GM23338 (cell line): ENCODE measurements around the gene GMPR. TPM values are rescaled to one million over a fixed set of nuclear protein-coding genes. Genes with fewer than 3 reads are reported as not detected.

Source experiments
- ATAC-seq: fragments of 200-7000 bp; cut with Tn5 transposase; 3 replicates; pipeline ENCODE4 v1.9.1; 2020
- DNase-seq: peaks from one replicate; pipeline ENCODE4 v3.0.0-alpha.2; 2015; ENCODE audit warnings: low spot score
- H2AFZ ChIP-seq: fragments of 200-600 bp; sonication (generic); 2 replicates; pipeline ENCODE4 v1.8.0; 2016; ENCODE audit warnings: antibody characterized with exemption, mild to moderate bottlenecking, moderate library complexity
- H3F3A ChIP-seq: fragments of 200-600 bp; sonication (generic); replicated peaks from 2 replicates; pipeline ENCODE4 v1.8.0; 2017; ENCODE audit warnings: antibody characterized with exemption, mixed run types, low read depth
- H3K27ac ChIP-seq: fragments of 200-600 bp; sonication (generic); 2 replicates; pipeline ENCODE4 v1.6.1; 2016; ENCODE audit warnings: low read depth
- H3K27me3 ChIP-seq: fragments of 200-600 bp; sonication (generic); 2 replicates; pipeline ENCODE4 v1.8.0; 2016; ENCODE audit warnings: mild to moderate bottlenecking, mixed run types, moderate library complexity; ENCODE audit not compliant: insufficient read depth
- H3K36me3 ChIP-seq: fragments of 200-600 bp; sonication (generic); 2 replicates; pipeline ENCODE4 v1.8.0; 2016; ENCODE audit warnings: mild to moderate bottlenecking; ENCODE audit not compliant: insufficient read depth
- H3K4me1 ChIP-seq: fragments of 200-600 bp; sonication (generic); 2 replicates; pipeline ENCODE4 v1.8.0; 2016; ENCODE audit warnings: mild to moderate bottlenecking, moderate library complexity; ENCODE audit not compliant: insufficient read depth
- H3K4me2 ChIP-seq: fragments of 200-600 bp; sonication (generic); 2 replicates; pipeline ENCODE4 v1.7.1; 2017; ENCODE audit warnings: mixed run types
- H3K4me3 ChIP-seq: fragments of 200-600 bp; sonication (generic); 2 replicates; pipeline ENCODE4 v1.6.1; 2016; ENCODE audit warnings: mixed run types
- H3K79me2 ChIP-seq: fragments of 200-600 bp; sonication (generic); replicated peaks from 2 replicates; pipeline ENCODE4 v1.8.0; 2017; ENCODE audit warnings: mild to moderate bottlenecking; ENCODE audit not compliant: insufficient read depth
- H3K9me2 ChIP-seq: fragments of 200-600 bp; sonication (generic); 2 replicates; pipeline ENCODE4 v1.8.0; 2017; ENCODE audit not compliant: insufficient read depth
- H4K20me1 ChIP-seq: fragments of 200-600 bp; sonication (generic); replicated peaks from 2 replicates; pipeline ENCODE4 v1.8.0; 2017; ENCODE audit warnings: mild to moderate bottlenecking; ENCODE audit not compliant: insufficient read depth
- H3K27ac Mint-ChIP-seq: 2 replicates; pipeline ENCODE4 v1.8.0; 2020; ENCODE audit warnings: inconsistent platforms, mild to moderate bottlenecking, moderate library complexity, mixed read lengths
- H3K27me3 Mint-ChIP-seq: 3 replicates; pipeline ENCODE4 v1.8.0; 2022; ENCODE audit warnings: low read depth, mild to moderate bottlenecking, moderate library complexity, mixed read lengths, inconsistent platforms; ENCODE audit not compliant: insufficient read depth, poor library complexity
- H3K36me3 Mint-ChIP-seq: 3 replicates; pipeline ENCODE4 v1.8.0; 2021; ENCODE audit warnings: low read depth, mild to moderate bottlenecking, inconsistent platforms, moderate library complexity, mixed read lengths
- H3K4me1 Mint-ChIP-seq: 3 replicates; pipeline ENCODE4 v1.8.0; 2020; ENCODE audit warnings: mild to moderate bottlenecking, inconsistent platforms, mixed read lengths
- H3K4me3 Mint-ChIP-seq: 3 replicates; pipeline ENCODE4 v1.8.0; 2021; ENCODE audit warnings: moderate library complexity, mild to moderate bottlenecking, inconsistent platforms, mixed read lengths
- H3K9me3 Mint-ChIP-seq: 3 replicates; pipeline ENCODE4 v1.8.0; 2020; ENCODE audit warnings: moderate library complexity, mild to moderate bottlenecking, inconsistent platforms, mixed read lengths
- CREB1 ChIP-seq: fragments of 250-450 bp; sonication (Bioruptor Pico); IDR thresholded peaks from 2 replicates; pipeline ENCODE4 v1.5.0; 2020; ENCODE audit warnings: low read depth, mild to moderate bottlenecking, moderate library complexity
- CTCF ChIP-seq, 2 experiments: fragments of 200-600 bp in 1 of 2; sonication (generic) in 1 of 2; conservative IDR thresholded peaks; 2 replicates each; pipeline versions ENCODE4 v1.5.1 to v1.6.1; 2016 to 2017; ENCODE audit warnings: antibody characterized with exemption in 2 of 2, low read depth in 2 of 2, mild to moderate bottlenecking in 2 of 2, moderate library complexity in 1 of 2
- EZH2phosphoT487 ChIP-seq: fragments of 200-600 bp; sonication (generic); IDR thresholded peaks from one replicate; pipeline ENCODE4 v1.8.1; 2018; ENCODE audit warnings: antibody characterized with exemption; ENCODE audit not compliant: unreplicated experiment
- JUNB ChIP-seq: IDR thresholded peaks from one replicate; pipeline ENCODE4 v1.6.1; 2016; ENCODE audit warnings: antibody characterized with exemption; ENCODE audit not compliant: unreplicated experiment
- NANOG ChIP-seq: IDR thresholded peaks from 2 replicates; pipeline ENCODE4 v1.6.1; 2016; ENCODE audit warnings: antibody characterized with exemption, borderline replicate concordance
- POLR2AphosphoS5 ChIP-seq: IDR thresholded peaks from 2 replicates; pipeline ENCODE4 v1.6.1; 2016; ENCODE audit warnings: antibody characterized with exemption, low read depth
- REST ChIP-seq: IDR thresholded peaks from one replicate; pipeline ENCODE4 v1.6.1; 2018; ENCODE audit warnings: antibody characterized with exemption; ENCODE audit not compliant: unreplicated experiment
- STAT1 ChIP-seq: IDR thresholded peaks from one replicate; pipeline ENCODE4 v1.6.1; 2016; ENCODE audit warnings: antibody characterized with exemption; ENCODE audit not compliant: unreplicated experiment
- ZNF114 ChIP-seq: fragments of 250-450 bp; sonication (Bioruptor Pico); IDR thresholded peaks from 2 replicates; pipeline ENCODE4 v1.5.0; 2020; ENCODE audit warnings: mild to moderate bottlenecking, moderate library complexity
- ZNF331 ChIP-seq: fragments of 250-450 bp; sonication (Bioruptor Pico); IDR thresholded peaks from 2 replicates; pipeline ENCODE4 v1.5.0; 2020; ENCODE audit warnings: low read depth, mild to moderate bottlenecking, moderate library complexity
- polyA plus RNA-seq: library from polyadenylated mRNA; unstranded; fragments of >200 nt; fragmentation: Nextera tagmentation; extraction: Ambion mirVana; gene quantifications from 2 replicates; pipeline ENCODE4 v1.2.1, GENCODE V29; 2016
- total RNA-seq: library from RNA; depleted of rRNA; stranded (reverse); fragments of >200 nt; shearing (Covaris generic); gene quantifications from 2 replicates; pipeline ENCODE4 v1.2.3, GENCODE V29; 2014

Gene GMPR
- total and polyA plus RNA-seq, 2 experiments from 2014 or later = 0.23 to 0.35 TPM

- no peak for DNase-seq
- no peak overlapping the region for H3K4me2 ChIP-seq
- no peak for ATAC-seq
- H2AFZ ChIP-seq = 0 out of 2 replicates have a peak overlapping the region, but pooled peaks have one; percentile 24
- no peaks in the 10 kb centered on the region; the same call in 1 of the 2 replicates for H3K4me1 ChIP-seq
- no peaks in the 10 kb centered on the region for H3F3A ChIP-seq
- no peaks in the 10 kb centered on the region for H4K20me1 ChIP-seq
- H3K36me3 ChIP-seq = no peaks in the 10 kb centered on the region
- no peak overlapping the region for H3K27ac ChIP-seq
- no peaks in the 10 kb centered on the region for H3K79me2 ChIP-seq
- Mint-ChIP-seq H3K4me3 (no peak overlapping the region), H3K36me3 (no peaks in the 10 kb centered on the region), H3K9me3 (no peaks in the 10 kb centered on the region), H3K27ac (no peak overlapping the region), H3K27me3 (peaks cover 20% of the 10 kb centered on the region), H3K4me1 (peaks cover 14% of the 10 kb centered on the region; the same call in 2 of the 3 replicates)
- H3K9me2 ChIP-seq = no peaks in the 10 kb centered on the region
- H3K4me3 ChIP-seq = no peak overlapping the region
- peaks cover 11% of the 10 kb centered on the region for H3K27me3 ChIP-seq
- TF ChIP-seq ZNF114 (CRISPR knock-in tag) (no peak), POLR2AphosphoS5 (no peak), CREB1 (no peak), CTCF (conservative IDR thresholded peaks at IDR 0.05; ENCODE audit: low read depth in 2 of 2) (no peak), REST (no peak), ZNF331 (CRISPR knock-in tag) (no peak), JUNB (no peak), STAT1 (no peak), EZH2phosphoT487 (no peak)
Measured at GRCh38 chr6:16244446-16244845, 6.1 kb downstream of the GMPR start.

DNA sequence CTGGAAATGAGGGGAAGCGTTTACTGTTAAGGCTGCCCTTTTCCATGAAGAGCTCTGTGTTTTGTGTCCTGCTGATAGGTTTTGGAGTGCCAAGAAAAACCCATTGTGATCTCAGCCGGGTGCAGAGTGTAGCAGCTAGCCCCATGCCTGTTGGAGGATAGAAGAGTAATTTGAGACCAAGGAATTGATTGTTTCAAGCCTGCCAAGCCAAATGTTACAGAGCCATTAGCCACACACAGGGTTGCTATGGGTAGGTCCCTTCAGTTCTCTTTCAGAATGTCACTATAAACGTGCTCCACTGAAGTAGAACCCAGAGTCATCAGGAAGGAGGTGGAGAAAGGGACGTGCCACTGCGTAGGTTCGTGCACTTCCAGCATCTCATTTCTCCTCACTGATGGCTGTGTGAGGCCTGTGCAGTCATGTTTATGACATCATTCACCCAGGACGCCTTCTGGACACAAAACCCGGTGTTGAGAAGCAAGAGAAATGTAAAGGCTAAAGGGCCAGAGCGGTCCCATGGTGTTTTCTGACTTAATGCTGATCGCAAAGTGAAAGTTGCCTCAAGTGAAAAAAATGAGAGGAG, 6.6 kb downstream of the GMPR start:
- no peak overlapping the region for H3K27ac Mint-ChIP-seq
- Histone ChIP-seq H3K27me3 (peaks cover 6% of the 10 kb centered on the region), H3K36me3 (no peaks in the 10 kb centered on the region), H4K20me1 (no peaks in the 10 kb centered on the region), H2AFZ (peak overlapping the region; percentile 83), H3K4me2 (no peak overlapping the region), H3F3A (no peaks in the 10 kb centered on the region), H3K4me3 (no peak overlapping the region), H3K9me2 (no peaks in the 10 kb centered on the region), H3K27ac (no peak overlapping the region), H3K4me1 (no peaks in the 10 kb centered on the region; the same call in 1 of the 2 replicates), H3K79me2 (no peaks in the 10 kb centered on the region)
- peaks cover 12% of the 10 kb centered on the region; the same call in 2 of the 3 replicates for H3K4me1 Mint-ChIP-seq
- H3K4me3 Mint-ChIP-seq = no peak overlapping the region
- no peaks in the 10 kb centered on the region for H3K9me3 Mint-ChIP-seq
- peak; percentile 84 for ATAC-seq
- no peak for TF ChIP-seq STAT1
- TF ChIP-seq EZH2phosphoT487 = no peak
- no peak for TF ChIP-seq JUNB
- no peak for TF ChIP-seq NANOG
- DNase-seq = no peak
- H3K36me3 Mint-ChIP-seq = no peaks in the 10 kb centered on the region
- peaks cover 15% of the 10 kb centered on the region for H3K27me3 Mint-ChIP-seq
